Liver (tissue), 9 donors: Measurements from ENCODE around the gene VSTM2L. TPM values are rescaled to one million over a fixed set of nuclear protein-coding genes. Genes with fewer than 3 reads are reported as not detected.

Experiments
- DNase-seq: peaks from one replicate; pipeline ENCODE4 v3.0.0-alpha.2; 2017; ENCODE audit warnings: low spot score
- H3K27ac ChIP-seq, 2 donors: one replicate each; pipeline ENCODE4 v1.7.0; 2013; ENCODE audit warnings: inconsistent platforms in 2 of 2, low read length in 2 of 2, control low read depth in 1 of 2, low read depth in 1 of 2, mild to moderate bottlenecking in 1 of 2
- H3K27me3 ChIP-seq, 4 donors: one replicate each; pipeline versions ENCODE4 v1.6.1 to v1.7.0; 2013; ENCODE audit warnings: low read length in 3 of 4, inconsistent platforms in 1 of 4, mild to moderate bottlenecking in 1 of 4, moderate library complexity in 1 of 4; ENCODE audit not compliant: control insufficient read depth in 4 of 4, insufficient read depth in 4 of 4
- H3K36me3 ChIP-seq, 4 donors: one replicate each; pipeline versions ENCODE4 v1.6.1 to v1.7.0; 2013; ENCODE audit warnings: low read length in 3 of 4, mild to moderate bottlenecking in 3 of 4, low read depth in 1 of 4, moderate library complexity in 1 of 4; ENCODE audit not compliant: control insufficient read depth in 4 of 4, insufficient read depth in 3 of 4
- H3K4me1 ChIP-seq, 4 donors: one replicate each; pipeline versions ENCODE4 v1.6.1 to v1.7.0; 2013; ENCODE audit warnings: low read length in 3 of 4, mild to moderate bottlenecking in 3 of 4, moderate library complexity in 1 of 4; ENCODE audit not compliant: control insufficient read depth in 4 of 4, insufficient read depth in 4 of 4
- H3K4me3 ChIP-seq, 3 donors: one replicate each; pipeline versions ENCODE4 v1.6.1 to v1.7.0; 2013; ENCODE audit warnings: low read length in 3 of 3, control low read depth in 1 of 3, low read depth in 1 of 3, mild to moderate bottlenecking in 1 of 3
- H3K9ac ChIP-seq, 2 donors: one replicate each; pipeline ENCODE4 v1.7.0; 2013; ENCODE audit warnings: low read length in 2 of 2, mild to moderate bottlenecking in 2 of 2, moderate library complexity in 2 of 2, control low read depth in 1 of 2, low read depth in 1 of 2
- H3K9me3 ChIP-seq, 4 donors: one replicate each; pipeline versions ENCODE4 v1.6.1 to v1.7.0; 2013; ENCODE audit warnings: low read length in 3 of 4; ENCODE audit not compliant: control insufficient read depth in 4 of 4
- CTCF ChIP-seq: fragments of 150-350 bp; IDR thresholded peaks from 2 replicates; pipeline ENCODE4 v1.5.1; 2017; ENCODE audit warnings: improper control_type of control experiment, low read depth, low read length; ENCODE audit not compliant: missing input control
- EGR1 ChIP-seq, 2 donors: IDR thresholded peaks; 2 replicates each; pipeline ENCODE4 v1.6.1; 2016 to 2018; ENCODE audit warnings: antibody characterized with exemption in 2 of 2, low read depth in 2 of 2
- FOXA2 ChIP-seq: IDR thresholded peaks from 2 replicates; pipeline ENCODE4 v1.6.1; 2016; ENCODE audit warnings: antibody characterized with exemption
- HNF4A ChIP-seq, 2 donors: conservative IDR thresholded peaks; 2 replicates each; pipeline ENCODE4 v1.6.1; 2016; ENCODE audit warnings: antibody characterized with exemption in 2 of 2, mild to moderate bottlenecking in 2 of 2
- HNF4G ChIP-seq: IDR thresholded peaks from 2 replicates; pipeline ENCODE4 v1.6.1; 2016; ENCODE audit warnings: antibody characterized with exemption
- JUND ChIP-seq, 2 donors: IDR thresholded peaks; 2 replicates each; pipeline ENCODE4 v1.6.1; 2016; ENCODE audit warnings: antibody characterized with exemption in 2 of 2
- MAX ChIP-seq: IDR thresholded peaks from 2 replicates; pipeline ENCODE4 v1.6.1; 2016; ENCODE audit warnings: antibody characterized with exemption
- NR2F2 ChIP-seq: IDR thresholded peaks from 2 replicates; pipeline ENCODE4 v1.6.1; 2016; ENCODE audit warnings: antibody characterized with exemption
- RAD21 ChIP-seq, 2 donors: IDR thresholded peaks; 2 replicates each; pipeline ENCODE4 v1.6.1; 2016; ENCODE audit warnings: antibody characterized with exemption in 2 of 2, mild to moderate bottlenecking in 2 of 2
- RXRA ChIP-seq, 2 donors: IDR thresholded peaks; 2 replicates each; pipeline ENCODE4 v1.6.1; 2017 to 2018; ENCODE audit warnings: antibody characterized with exemption in 2 of 2, mild to moderate bottlenecking in 1 of 2
- TAF1 ChIP-seq: conservative IDR thresholded peaks from 2 replicates; pipeline ENCODE4 v1.6.1; 2016; ENCODE audit warnings: antibody characterized with exemption, mild to moderate bottlenecking
- YY1 ChIP-seq: IDR thresholded peaks from 2 replicates; pipeline ENCODE4 v1.6.1; 2016; ENCODE audit warnings: antibody characterized with exemption, mild to moderate bottlenecking
- ZBTB33 ChIP-seq: IDR thresholded peaks from 2 replicates; pipeline ENCODE4 v1.6.1; 2016; ENCODE audit warnings: antibody characterized with exemption
- WGBS: extraction: QIAGEN DNeasy Blood & Tissue Kit; methylation state at CpG from one replicate; pipeline ENCODE4 v1.1.7; 2013; 5-methylcytosine and 5-hydroxymethylcytosine counted together
- polyA plus RNA-seq, 2 donors: library from polyadenylated mRNA; stranded (reverse) in 1 of 2; unstranded in 1 of 2; fragments of 200-250 nt in 1 of 2; fragments of >200 nt in 1 of 2; fragmentation: Nextera tagmentation in 1 of 2; extraction: Ambion mirVana in 1 of 2; gene quantifications; one replicate each; pipeline versions ENCODE4 v1.2.1 to v1.2.3, GENCODE V29; 2013 to 2015
- total RNA-seq, 2 donors: library from RNA; depleted of rRNA; stranded (reverse); fragments of >200 nt; gene quantifications; one replicate each; pipeline ENCODE4 v1.2.3, GENCODE V29; 2014
- TF ChIP-seq, protein P1 (sequence below): IDR thresholded peaks from 2 replicates; pipeline ENCODE4 v1.6.1; 2016; ENCODE audit warnings: antibody characterized with exemption, mild to moderate bottlenecking
- donor health status: healthy.
- donor health status: healthy.
- donor health status: healthy.
- donor health status: healthy.
- donor health status: healthy.

Gene VSTM2L
- total and polyA plus RNA-seq, 4 donors = 0.31 to 0.79 (median 0.56) TPM

- no peak for TF ChIP-seq EGR1 (IDR thresholded peaks at IDR 0.05; ENCODE audit: low read depth in 2 of 2)
Measured at GRCh38 chr20:37940858-37941257, 37.9 kb downstream of the VSTM2L start (continued).

DNA sequence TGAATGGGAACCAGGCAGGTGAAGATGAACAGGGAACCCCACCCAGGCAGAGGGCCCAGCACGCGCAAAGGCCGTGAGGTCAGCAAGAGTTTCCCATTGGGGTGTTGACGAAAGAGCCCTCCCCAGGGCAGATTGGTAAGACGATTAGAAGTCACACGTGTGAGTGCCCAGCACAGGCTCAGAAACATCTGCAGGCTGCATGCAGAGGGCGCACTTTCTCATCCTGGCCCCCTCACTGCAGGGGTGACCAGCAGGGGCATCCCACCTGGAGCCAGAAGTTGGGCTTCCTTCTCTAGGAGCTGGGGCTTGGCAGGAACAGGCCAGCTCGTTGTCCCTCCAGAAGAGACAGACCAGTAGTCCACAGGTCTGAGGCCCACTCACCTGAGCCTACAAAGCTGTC lies 38.4 kb downstream of the VSTM2L start:
- no peak for DNase-seq
- no peak overlapping the region for H3K27ac ChIP-seq
- TF ChIP-seq RXRA (IDR thresholded peaks at IDR 0.05) (no peak), TAF1 (no peak), EGR1 (IDR thresholded peaks at IDR 0.05; ENCODE audit: low read depth in 2 of 2) (no peak), CTCF (no peak)

GRCh38 chr20:37941992-37942391 lies 39.1 kb downstream of the VSTM2L start:
- TF ChIP-seq HNF4A (conservative IDR thresholded peaks at IDR 0.05) (no peak), HNF4G (no peak), JUND (IDR thresholded peaks at IDR 0.05) (no peak), ZBTB33 (no peak), MAX (no peak), TAF1 (no peak), RAD21 (IDR thresholded peaks at IDR 0.05) (no peak), EGR1 (IDR thresholded peaks at IDR 0.05; ENCODE audit: low read depth in 2 of 2) (no peak), NR2F2 (no peak), FOXA2 (no peak), YY1 (no peak)
- TF ChIP-seq, protein P1, sequence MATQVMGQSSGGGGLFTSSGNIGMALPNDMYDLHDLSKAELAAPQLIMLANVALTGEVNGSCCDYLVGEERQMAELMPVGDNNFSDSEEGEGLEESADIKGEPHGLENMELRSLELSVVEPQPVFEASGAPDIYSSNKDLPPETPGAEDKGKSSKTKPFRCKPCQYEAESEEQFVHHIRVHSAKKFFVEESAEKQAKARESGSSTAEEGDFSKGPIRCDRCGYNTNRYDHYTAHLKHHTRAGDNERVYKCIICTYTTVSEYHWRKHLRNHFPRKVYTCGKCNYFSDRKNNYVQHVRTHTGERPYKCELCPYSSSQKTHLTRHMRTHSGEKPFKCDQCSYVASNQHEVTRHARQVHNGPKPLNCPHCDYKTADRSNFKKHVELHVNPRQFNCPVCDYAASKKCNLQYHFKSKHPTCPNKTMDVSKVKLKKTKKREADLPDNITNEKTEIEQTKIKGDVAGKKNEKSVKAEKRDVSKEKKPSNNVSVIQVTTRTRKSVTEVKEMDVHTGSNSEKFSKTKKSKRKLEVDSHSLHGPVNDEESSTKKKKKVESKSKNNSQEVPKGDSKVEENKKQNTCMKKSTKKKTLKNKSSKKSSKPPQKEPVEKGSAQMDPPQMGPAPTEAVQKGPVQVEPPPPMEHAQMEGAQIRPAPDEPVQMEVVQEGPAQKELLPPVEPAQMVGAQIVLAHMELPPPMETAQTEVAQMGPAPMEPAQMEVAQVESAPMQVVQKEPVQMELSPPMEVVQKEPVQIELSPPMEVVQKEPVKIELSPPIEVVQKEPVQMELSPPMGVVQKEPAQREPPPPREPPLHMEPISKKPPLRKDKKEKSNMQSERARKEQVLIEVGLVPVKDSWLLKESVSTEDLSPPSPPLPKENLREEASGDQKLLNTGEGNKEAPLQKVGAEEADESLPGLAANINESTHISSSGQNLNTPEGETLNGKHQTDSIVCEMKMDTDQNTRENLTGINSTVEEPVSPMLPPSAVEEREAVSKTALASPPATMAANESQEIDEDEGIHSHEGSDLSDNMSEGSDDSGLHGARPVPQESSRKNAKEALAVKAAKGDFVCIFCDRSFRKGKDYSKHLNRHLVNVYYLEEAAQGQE = no peak
- 94% methylated on average over 6 of the region's 6 CpGs for WGBS
- DNase-seq = no peak

More for the DNA sequence above, 38.4 kb downstream of the VSTM2L start:
- Histone ChIP-seq H3K4me1 (no peaks in the 10 kb centered on the region), H3K36me3 (no peaks in the 10 kb centered on the region), H3K27me3 (no peaks in the 10 kb centered on the region), H3K9me3 (no peaks in the 10 kb centered on the region), H3K9ac (no peak overlapping the region), H3K4me3 (no peak overlapping the region)
- WGBS = 83% methylated on average over 8 of the region's 8 CpGs

More at GRCh38 chr20:37941992-37942391, 39.1 kb downstream of the VSTM2L start:
- Histone ChIP-seq H3K36me3 (no peaks in the 10 kb centered on the region), H3K4me1 (no peaks in the 10 kb centered on the region), H3K9ac (no peak overlapping the region), H3K4me3 (no peak overlapping the region), H3K9me3 (no peaks in the 10 kb centered on the region), H3K27ac (no peak overlapping the region), H3K27me3 (no peaks in the 10 kb centered on the region)
